Effector CD4-positive, alpha-beta T cell (primary cell): Measurements from ENCODE around the gene SLC5A2.
"Not testable (repeated sequence)": the region's sequence is repeated elsewhere in the genome, so short reads cannot be mapped to it uniquely, and the experiment has no call there.

Source experiments
- DNase-seq: peaks from one replicate; pipeline ENCODE4 v3.0.0-alpha.2; 2020

SLC5A2 gene

GRCh38 chr16:31499928-31500327, 17.0 kb downstream of the SLC5A2 start:
- no peak for DNase-seq

GRCh38 chr16:31501226-31501965, 18.5 kb downstream of the SLC5A2 start:
- no peak for DNase-seq

GRCh38 chr16:31501966-31502348, 19.0 kb downstream of the SLC5A2 start:
- DNase-seq = no peak

GRCh38 chr16:31502981-31503380, 20.1 kb downstream of the SLC5A2 start:
- no peak for DNase-seq

DNA sequence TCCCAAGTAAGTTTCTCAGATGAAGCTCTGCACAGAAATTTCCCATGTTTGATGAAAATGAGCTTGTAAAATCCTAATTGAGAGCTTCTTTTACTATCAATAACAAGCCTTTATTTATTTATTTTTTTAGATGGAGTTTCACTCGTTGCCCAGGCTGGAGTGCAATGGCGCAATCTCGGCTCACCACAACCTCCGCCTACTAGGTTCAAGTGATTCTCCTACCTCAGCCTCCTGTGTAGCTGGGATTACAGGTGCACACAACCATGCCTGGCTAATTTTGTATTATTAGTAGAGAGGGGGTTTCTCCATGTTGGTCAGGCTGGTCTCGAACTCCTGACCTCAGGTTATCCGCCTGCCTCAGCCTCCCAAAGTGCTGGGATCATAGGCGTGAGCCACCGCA, 20.6 kb downstream of the SLC5A2 start:
- not testable (repeated sequence) for DNase-seq

- no peak for DNase-seq
Measured at GRCh38 chr16:31504159-31504558, 21.2 kb downstream of the SLC5A2 start.

GRCh38 chr16:31505483-31505882, 22.6 kb downstream of the SLC5A2 start:
- no peak for DNase-seq

GRCh38 chr16:31507617-31507928, 24.6 kb downstream of the SLC5A2 start:
- no peak for DNase-seq

- DNase-seq = peak; percentile 69
Measured at GRCh38 chr16:31507929-31508705, 25.2 kb downstream of the SLC5A2 start, which contains the start of gene RUSF1. RUSF1 (minus strand) TSS chr16:31508391; CDS start chr16:31508373, 18 bp downstream.

GRCh38 chr16:31508706-31509195, 25.8 kb downstream of the SLC5A2 start:
- no peak for DNase-seq

DNA sequence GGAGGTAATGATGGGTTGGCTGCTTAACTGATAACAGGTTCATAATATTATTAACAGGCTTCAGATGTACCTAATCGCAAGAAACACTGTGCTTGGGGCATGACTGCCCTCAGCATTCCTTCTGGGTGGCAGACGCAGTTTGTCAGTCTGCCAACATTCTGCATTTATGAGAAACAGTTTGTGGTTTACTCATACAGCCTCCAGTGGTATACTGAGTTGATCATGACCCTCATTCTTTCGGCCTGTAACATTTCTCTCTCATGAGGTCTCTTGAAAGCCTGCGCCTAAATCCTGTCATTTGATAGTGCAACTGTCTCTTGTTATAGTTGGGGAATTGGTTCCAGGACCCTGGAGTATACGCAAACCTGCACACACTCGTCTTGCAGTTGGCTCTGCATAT, 30.2 kb downstream of the SLC5A2 start:
- DNase-seq = no peak

DNA sequence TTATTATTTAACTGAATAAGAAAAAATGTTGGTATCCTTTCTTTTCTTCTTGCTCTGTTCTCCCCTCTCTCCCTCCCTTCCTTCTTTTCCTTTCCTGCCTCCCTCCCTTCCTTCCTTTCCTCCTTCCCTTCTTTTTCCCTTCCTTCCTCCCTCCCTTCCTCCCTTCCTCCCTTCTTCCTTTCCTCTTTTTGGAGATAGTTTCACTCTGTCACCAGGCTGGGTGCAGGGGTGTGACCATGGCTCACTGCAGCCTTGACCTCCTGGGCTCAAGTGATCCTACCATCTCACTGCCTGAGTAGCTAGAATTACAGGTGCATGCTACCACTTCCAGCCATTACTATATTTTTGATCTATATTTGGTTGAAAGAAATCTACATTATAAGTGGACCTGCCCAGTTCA, 31.0 kb downstream of the SLC5A2 start:
- DNase-seq = no peak

DNA sequence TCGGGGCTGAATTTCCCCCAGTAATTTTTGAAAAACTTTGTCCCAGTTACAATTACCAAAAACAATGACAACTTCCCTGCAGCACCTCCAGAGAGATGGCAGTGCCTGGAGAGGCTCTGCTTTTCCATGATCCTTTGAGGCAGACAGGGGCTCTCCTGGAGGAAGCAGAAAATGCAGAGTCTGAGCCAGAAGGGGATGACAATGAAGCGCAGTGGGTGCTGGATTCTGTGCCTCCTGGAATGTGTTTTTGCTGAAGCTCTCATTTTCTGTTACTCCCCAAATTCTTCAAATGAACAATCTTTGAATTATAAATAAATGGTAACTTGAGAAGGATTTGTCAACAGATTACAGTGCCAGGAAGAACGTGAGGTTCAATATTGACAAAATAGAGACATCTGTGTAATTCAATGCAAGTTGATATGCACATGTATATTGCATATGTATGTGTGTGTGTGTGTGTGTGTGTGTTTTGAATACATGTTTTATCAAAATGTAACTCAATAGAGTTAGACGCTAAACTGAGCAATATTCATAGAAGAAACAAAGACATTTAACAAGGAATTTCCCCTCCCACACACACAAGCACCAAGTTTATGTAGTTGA, 35.0 kb downstream of the SLC5A2 start:
- no peak for DNase-seq

DNA sequence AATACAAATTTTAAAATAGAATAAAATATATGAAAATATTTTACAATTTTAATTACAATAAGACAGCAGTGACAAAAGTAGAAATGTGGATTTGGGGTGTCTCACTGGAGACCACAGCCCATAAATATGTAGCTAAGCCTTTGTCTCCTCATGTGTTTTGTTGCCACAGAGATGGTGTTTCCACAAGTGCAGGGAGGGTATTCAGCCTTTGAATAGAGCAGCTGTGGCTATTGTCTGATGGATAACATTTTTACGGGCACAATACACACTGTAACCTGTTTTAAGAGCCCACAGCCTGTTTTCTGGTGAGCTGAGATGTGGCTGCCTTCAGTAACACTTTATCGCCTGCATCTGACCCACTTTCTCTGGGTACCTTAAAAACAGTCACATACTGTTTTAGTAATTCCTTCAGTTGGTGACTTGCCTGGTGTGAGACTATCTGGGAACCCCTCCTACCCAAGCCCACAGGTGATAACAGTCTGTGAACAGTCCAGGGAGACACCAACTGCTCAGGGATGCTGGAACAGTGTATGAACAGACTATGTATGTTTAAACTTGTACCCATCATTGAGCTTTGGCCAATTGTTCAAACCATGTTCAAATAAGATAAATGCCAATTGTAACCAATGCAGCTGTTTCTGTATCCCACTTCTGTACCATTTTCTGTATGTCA, 37.0 kb downstream of the SLC5A2 start:
- DNase-seq = no peak

DNA sequence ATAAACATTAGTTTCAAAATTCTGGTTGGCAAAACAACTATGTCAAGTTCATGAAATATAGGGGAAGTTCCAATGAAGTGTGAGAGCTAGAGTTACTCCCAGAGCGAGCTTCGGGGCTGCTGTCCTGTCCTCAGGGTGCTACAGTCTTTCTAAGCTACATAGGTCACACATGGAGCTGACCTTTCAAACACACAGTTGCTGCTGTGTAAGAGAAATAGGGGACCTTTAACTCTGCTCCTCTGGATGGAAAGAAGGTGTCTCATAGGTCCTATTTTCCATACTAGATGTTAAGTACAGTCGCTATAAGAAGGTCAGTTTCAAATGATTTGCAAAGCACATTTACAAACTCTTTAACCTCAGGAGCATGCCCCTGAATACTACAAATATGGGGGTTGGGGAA, 38.4 kb downstream of the SLC5A2 start:
- no peak for DNase-seq

DNA sequence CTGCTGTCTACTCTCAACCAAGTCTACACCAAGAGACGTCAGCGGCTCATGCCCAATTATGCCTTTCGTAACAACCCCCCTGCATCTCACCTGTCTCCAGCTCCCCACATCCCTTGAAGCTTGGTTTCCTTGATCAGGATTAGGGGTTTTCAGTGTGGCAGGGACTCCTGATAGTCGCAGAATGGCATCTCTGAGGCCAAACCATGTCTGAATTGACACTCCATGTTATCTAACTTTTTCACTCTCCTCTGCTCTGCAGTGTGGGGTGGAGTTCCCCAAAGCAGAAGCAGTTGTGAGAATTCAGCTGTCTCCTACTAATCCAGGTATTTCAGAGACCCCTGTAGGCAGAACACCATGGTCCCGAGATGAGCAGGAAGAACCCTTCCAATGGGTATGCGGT, 39.1 kb downstream of the SLC5A2 start:
- DNase-seq = no peak

DNA sequence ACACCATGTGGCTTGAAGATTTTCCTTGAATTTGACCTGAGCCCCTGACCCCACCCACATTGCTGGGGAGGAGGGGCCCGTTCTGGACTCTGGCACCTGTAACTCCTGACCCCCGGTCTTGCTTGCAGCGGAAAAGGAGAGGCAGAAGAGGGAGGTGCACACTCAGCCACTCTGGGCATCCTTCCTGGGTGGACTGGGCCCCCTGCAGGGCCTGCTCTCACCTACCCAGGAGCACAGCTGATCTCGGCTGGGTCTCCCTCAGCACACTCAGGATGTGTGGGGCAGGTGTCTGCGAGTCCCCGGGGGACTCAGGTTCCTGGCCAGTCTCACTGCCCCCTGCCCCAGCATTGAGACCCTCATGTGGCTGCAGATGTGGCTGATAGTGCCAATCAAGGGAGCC, 40.8 kb downstream of the SLC5A2 start:
- not testable (repeated sequence) for DNase-seq

DNA sequence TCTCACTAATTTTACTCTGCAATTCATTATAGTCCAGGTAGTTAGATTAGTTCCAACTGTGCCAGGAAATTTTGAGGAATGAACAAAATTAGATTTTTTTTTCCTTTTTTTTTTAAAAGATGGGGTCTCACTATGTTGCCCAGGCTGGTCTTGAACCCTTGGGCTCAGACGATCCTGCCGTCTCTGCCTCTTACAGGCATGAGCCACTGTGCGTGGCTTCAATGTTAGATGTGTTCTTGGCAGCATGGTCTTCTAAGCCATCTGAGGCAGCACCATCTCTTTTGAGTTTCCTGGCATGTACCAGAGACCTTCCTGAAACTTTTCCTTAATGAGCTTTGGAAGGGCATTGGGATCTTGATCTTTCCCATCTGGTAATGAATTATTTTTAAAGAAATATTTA, 42.2 kb downstream of the SLC5A2 start:
- no peak for DNase-seq

GRCh38 chr16:31527734-31528274, 44.9 kb downstream of the SLC5A2 start, which contains the start of gene AHSP:
AHSP (plus strand) TSS chr16:31527900; CDS start chr16:31528140, 240 bp downstream.
- DNase-seq = no peak

DNA sequence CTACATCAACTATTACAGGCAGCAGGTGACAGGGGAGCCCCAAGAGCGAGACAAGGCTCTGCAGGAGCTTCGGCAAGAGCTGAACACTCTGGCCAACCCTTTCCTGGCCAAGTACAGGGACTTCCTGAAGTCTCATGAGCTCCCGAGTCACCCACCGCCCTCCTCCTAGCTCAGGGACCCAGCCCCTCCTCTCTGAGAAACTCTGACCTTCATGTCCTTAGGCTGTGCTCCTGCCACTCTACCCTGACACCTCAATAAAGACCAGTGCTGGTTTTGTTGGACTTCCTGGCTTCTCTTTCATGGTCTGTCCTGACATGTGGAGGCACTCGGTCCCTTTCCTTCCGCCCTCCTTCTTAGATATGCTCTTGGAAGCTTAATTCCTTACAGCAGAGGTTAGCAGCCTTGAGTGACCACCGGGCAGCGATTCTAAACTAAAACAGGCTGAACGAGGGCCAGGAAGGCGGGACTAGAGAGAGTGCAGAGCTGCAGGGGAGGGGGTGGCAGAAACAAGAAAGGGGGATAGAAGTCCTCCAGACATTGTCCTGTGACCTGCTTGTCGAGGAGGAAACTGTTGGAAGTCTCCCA, 45.7 kb downstream of the SLC5A2 start:
- no peak for DNase-seq

DNA sequence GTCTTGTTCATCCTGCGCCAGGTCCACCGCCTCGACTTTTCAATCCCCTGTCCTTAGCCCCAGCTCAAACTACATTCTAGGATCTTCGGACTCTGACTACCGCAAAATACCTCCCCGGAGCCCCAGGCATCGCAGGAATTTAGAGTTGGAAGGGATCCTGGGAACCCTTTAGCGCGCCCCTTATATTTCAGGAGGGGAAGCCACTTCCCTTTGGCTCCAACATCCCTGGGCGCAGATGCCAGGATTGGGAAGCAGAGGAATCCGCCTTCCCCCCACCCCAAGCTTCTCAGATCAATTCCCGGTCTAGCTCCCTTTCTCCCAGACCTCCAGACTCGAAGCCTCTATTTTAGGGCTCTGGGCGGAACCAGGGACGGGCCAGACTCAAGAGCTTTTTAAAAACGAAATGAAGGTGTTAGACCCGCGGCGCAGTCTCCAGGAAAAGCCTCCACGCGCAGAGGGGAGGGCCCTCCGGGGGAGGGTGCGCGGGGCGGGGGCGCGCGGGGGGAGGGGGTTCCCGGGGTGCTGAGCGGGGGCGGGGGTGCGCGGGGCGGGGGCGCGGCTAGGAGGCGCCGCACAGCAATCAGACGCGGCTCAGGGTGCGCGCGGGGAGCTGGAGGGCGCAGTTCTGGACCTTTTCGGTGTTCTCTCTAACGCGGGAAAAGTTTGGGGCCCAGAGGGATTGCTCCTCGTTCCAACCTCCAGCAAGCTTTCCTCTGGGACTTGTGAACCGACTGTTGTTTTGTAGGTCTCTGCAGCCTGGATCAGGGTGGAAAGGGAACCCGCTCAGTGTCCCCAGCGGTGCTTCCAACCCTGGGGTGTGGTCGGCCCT, 46.4 kb downstream of the SLC5A2 start:
- DNase-seq = no peak

DNA sequence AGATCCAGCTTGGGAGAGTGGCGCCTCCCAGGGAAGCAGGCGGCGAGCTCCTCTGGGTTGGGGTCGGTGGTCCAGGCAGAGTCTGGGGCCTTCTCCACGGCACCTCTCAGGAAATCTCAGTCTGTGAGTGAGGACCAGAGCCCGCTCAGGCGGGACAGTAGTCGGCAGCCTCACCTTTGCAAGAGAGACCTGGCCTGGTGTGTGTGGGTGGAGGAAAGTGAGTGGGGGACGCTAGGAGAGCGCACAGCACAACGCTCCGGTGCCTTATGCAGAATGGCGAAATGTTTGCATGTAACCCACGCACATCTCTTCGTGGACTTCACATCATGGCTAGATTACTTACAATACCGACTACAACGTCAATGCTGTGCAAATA, 47.0 kb downstream of the SLC5A2 start:
- DNase-seq = no peak
